Caco-2 (cell line): ENCODE results near the gene SF3B3. TPM values are rescaled to one million over a fixed set of nuclear protein-coding genes. Genes with fewer than 3 reads are reported as not detected.

Experiments
- BruUV-seq: library from RNA; stranded (reverse); fragments of 400-500 nt; replicated peaks from 2 replicates; lab custom pipeline; 2021; lab: Mats Ljungman, UMichigan
- CTCF ChIA-PET: fragments of 300-600 bp; sonication (Branson Sonifier 250); formaldehyde crosslinking; loops from one replicate; lab custom pipeline; 2022; ENCODE audit warnings: antibody characterized with exemption; lab: Charles Lee
- POLR2A ChIA-PET: fragments of 300-600 bp; sonication (Branson Sonifier 250); formaldehyde crosslinking; loops from one replicate; lab custom pipeline; 2022; ENCODE audit warnings: antibody characterized with exemption; lab: Charles Lee
- DNase-seq, 2 experiments: peaks; one replicate each; pipeline versions ENCODE4 v3.0.0 to v3.0.0-alpha.2; 2020 to 2022
- H3K27me3 ChIP-seq: replicated peaks from 2 replicates; pipeline ENCODE4 v1.6.0; 2011; ENCODE audit warnings: low read length; ENCODE audit not compliant: control insufficient read depth, insufficient read depth
- H3K36me3 ChIP-seq: 2 replicates; pipeline ENCODE4 v1.5.1; 2011; ENCODE audit warnings: low read length; ENCODE audit not compliant: control insufficient read depth, insufficient read depth
- H3K4me1 ChIP-seq: fragments of 250-450 bp; sonication (Bioruptor Pico); 2 replicates; pipeline ENCODE4 v1.5.1; 2020; ENCODE audit warnings: mild to moderate bottlenecking
- H3K4me3 ChIP-seq: 2 replicates; pipeline ENCODE4 v1.5.1; 2011; ENCODE audit warnings: low read depth, mild to moderate bottlenecking, control low read depth, low read length
- H3K9me3 ChIP-seq: fragments of 250-450 bp; sonication (Bioruptor Pico); 2 replicates; pipeline ENCODE4 v1.5.1; 2020; ENCODE audit warnings: mild to moderate bottlenecking, moderate library complexity
- H3K27ac Mint-ChIP-seq: one replicate; pipeline ENCODE4 v1.8.0; 2022; ENCODE audit warnings: mixed read lengths; ENCODE audit not compliant: unreplicated experiment
- H3K27me3 Mint-ChIP-seq: one replicate; pipeline ENCODE4 v1.8.0; 2022; ENCODE audit warnings: mixed read lengths; ENCODE audit not compliant: insufficient read depth, unreplicated experiment
- H3K36me3 Mint-ChIP-seq: one replicate; pipeline ENCODE4 v1.8.0; 2022; ENCODE audit warnings: mild to moderate bottlenecking, mixed read lengths; ENCODE audit not compliant: insufficient read depth, unreplicated experiment
- H3K4me1 Mint-ChIP-seq: one replicate; pipeline ENCODE4 v1.8.0; 2022; ENCODE audit warnings: low read depth, mixed read lengths; ENCODE audit not compliant: unreplicated experiment
- H3K4me3 Mint-ChIP-seq: one replicate; pipeline ENCODE4 v1.8.0; 2022; ENCODE audit warnings: mild to moderate bottlenecking, moderate library complexity, mixed read lengths; ENCODE audit not compliant: unreplicated experiment
- H3K9me3 Mint-ChIP-seq: one replicate; pipeline ENCODE4 v1.8.0; 2022; ENCODE audit warnings: mixed read lengths; ENCODE audit not compliant: unreplicated experiment
- CTCF ChIP-seq, 2 experiments: fragments of 200-600 bp in 1 of 2; IDR thresholded peaks; 1 replicate in 1 of 2; 2 replicates in 1 of 2; pipeline versions ENCODE4 v1.5.1 to v1.8.0; 2011 to 2022; ENCODE audit warnings: antibody characterized with exemption in 1 of 2, control low read depth in 1 of 2, inconsistent platforms in 1 of 2, low read depth in 1 of 2, low read length in 1 of 2, mild to moderate bottlenecking in 1 of 2, moderate library complexity in 1 of 2; ENCODE audit not compliant: insufficient read depth in 1 of 2, severe bottlenecking in 1 of 2, unreplicated experiment in 1 of 2
- intact Hi-C: fragments of 100-400 bp; cut with micrococcal nuclease; formaldehyde crosslinking; loops from one replicate; pipeline ENCODE4 v1.10.0; 2022; ENCODE audit not compliant: unreplicated experiment
- total RNA-seq: library from RNA; stranded (reverse); gene quantifications from 2 replicates; pipeline ENCODE4 v1.2.3, GENCODE V29; 2022

SF3B3 gene
- total RNA-seq, 1 experiment from 2014 or later = 387 TPM

DNA sequence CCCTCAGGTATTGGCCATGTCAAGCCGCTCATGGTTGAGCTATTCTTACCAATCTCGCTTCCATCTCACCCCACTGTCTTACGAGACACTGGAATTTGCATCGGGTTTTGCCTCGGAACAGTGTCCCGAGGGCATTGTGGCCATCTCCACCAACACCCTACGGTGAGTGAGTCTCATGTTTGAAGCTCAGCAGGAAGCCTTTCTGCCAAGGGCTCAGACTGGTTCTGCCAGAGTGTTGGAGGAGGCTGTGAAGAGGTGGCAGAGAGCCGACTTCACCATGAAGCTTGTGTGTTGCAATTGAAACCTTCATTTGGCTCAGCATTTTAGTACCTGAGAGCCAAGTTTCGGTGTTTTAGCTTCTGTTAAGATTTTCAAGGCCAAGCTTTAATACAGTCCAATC is 38.0 kb downstream of the SF3B3 start:
- DNase-seq = no peak
- Histone ChIP-seq H3K4me1 (no peaks in the 10 kb centered on the region), H3K36me3 (peaks cover 12% of the 10 kb centered on the region), H3K4me3 (no peak overlapping the region), H3K27me3 (no peaks in the 10 kb centered on the region), H3K9me3 (no peaks in the 10 kb centered on the region)
- BruUV-seq = no TSS peak
- Mint-ChIP-seq H3K27me3 (no peaks in the 10 kb centered on the region), H3K9me3 (no peaks in the 10 kb centered on the region), H3K4me1 (no peaks in the 10 kb centered on the region), H3K36me3 (peaks cover 100% of the 10 kb centered on the region), H3K4me3 (no peak overlapping the region), H3K27ac (no peak overlapping the region)
- intact Hi-C loops = no loop called here
- CTCF ChIA-PET = interaction anchor here (0.7 kb wide), 1 partner anchor 210 kb away, joined by 3 read pairs; no protein-coding TSS in a partner anchor
- no peak for TF ChIP-seq CTCF (IDR thresholded peaks at IDR 0.05; ENCODE audit: insufficient read depth in 1 of 2, low read depth in 1 of 2, low read length in 1 of 2, severe bottlenecking in 1 of 2, unreplicated experiment in 1 of 2)
- POLR2A ChIA-PET = no interaction called here

GRCh38 chr16:70563636-70564035 is 40.0 kb downstream of the SF3B3 start:
- Histone ChIP-seq H3K4me1 (no peaks in the 10 kb centered on the region), H3K4me3 (no peak overlapping the region), H3K9me3 (no peaks in the 10 kb centered on the region), H3K36me3 (peaks cover 17% of the 10 kb centered on the region), H3K27me3 (no peaks in the 10 kb centered on the region)
- Mint-ChIP-seq H3K27ac (no peak overlapping the region), H3K27me3 (no peaks in the 10 kb centered on the region), H3K4me1 (no peaks in the 10 kb centered on the region), H3K4me3 (no peak overlapping the region), H3K9me3 (no peaks in the 10 kb centered on the region), H3K36me3 (peaks cover 100% of the 10 kb centered on the region)
- BruUV-seq = no TSS peak
- no peak for DNase-seq
- intact Hi-C loops = no loop called here
- no peak for TF ChIP-seq CTCF (IDR thresholded peaks at IDR 0.05; ENCODE audit: insufficient read depth in 1 of 2, low read depth in 1 of 2, low read length in 1 of 2, severe bottlenecking in 1 of 2, unreplicated experiment in 1 of 2)
- ChIA-PET CTCF (no interaction called here), POLR2A (no interaction called here)

DNA sequence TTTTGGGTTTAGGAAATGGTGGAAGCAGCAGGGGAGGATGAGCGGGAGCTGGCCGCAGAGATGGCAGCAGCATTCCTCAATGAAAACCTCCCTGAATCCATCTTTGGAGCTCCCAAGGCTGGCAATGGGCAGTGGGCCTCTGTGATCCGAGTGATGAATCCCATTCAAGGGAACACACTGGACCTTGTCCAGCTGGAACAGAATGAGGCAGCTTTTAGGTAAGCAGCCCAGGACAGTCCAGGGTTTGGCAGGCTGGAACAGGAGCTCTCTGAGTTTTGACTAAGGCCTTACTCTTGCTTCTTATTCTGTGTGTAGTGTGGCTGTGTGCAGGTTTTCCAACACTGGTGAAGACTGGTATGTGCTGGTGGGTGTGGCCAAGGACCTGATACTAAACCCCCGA is 41.4 kb downstream of the SF3B3 start:
- no peaks in the 10 kb centered on the region for H3K9me3 Mint-ChIP-seq
- intact Hi-C loops = no loop called here
- no peak for TF ChIP-seq CTCF (IDR thresholded peaks at IDR 0.05; ENCODE audit: insufficient read depth in 1 of 2, low read depth in 1 of 2, low read length in 1 of 2, severe bottlenecking in 1 of 2, unreplicated experiment in 1 of 2)
- POLR2A ChIA-PET = no interaction called here
- H3K27ac Mint-ChIP-seq = no peak overlapping the region
- no peak overlapping the region for H3K4me3 Mint-ChIP-seq
- no peaks in the 10 kb centered on the region for H3K4me1 Mint-ChIP-seq
- no peaks in the 10 kb centered on the region for H3K27me3 Mint-ChIP-seq
- H3K36me3 Mint-ChIP-seq = peaks cover 100% of the 10 kb centered on the region
- H3K9me3 ChIP-seq = no peaks in the 10 kb centered on the region
- H3K27me3 ChIP-seq = no peaks in the 10 kb centered on the region
- BruUV-seq = no TSS peak
- H3K36me3 ChIP-seq = peaks cover 21% of the 10 kb centered on the region
- CTCF ChIA-PET = interaction anchor here (0.5 to 0.8 kb wide), 3 partner anchors 11 to 547 kb away, joined by 3 read pairs; no protein-coding TSS in a partner anchor
- no peaks in the 10 kb centered on the region for H3K4me1 ChIP-seq
- DNase-seq = no peak
- no peak overlapping the region for H3K4me3 ChIP-seq
